SK-N-SH (cell line): ENCODE data around the gene NARS2.

Experiments used
- CHD2 ChIP-seq: fragments of 150-350 bp; IDR thresholded peaks from 2 replicates; pipeline ENCODE4 v1.6.1; 2018; ENCODE audit warnings: low read length; ENCODE audit not compliant: partially characterized antibody
- FOXJ3 ChIP-seq: sonication (generic); formaldehyde crosslinking; IDR thresholded peaks from 2 replicates; pipeline ENCODE4 v1.5.1; 2020; ENCODE audit warnings: mild to moderate bottlenecking, missing genetic modification reagents
- FOXM1 ChIP-seq: IDR thresholded peaks from 2 replicates; pipeline ENCODE4 v1.4.0; 2012; ENCODE audit warnings: low read depth, mild to moderate bottlenecking
- TAF1 ChIP-seq: IDR thresholded peaks from 2 replicates; pipeline ENCODE4 v1.6.1; 2012; ENCODE audit warnings: low read depth, mild to moderate bottlenecking, low read length, moderate library complexity, borderline replicate concordance
- TF ChIP-seq, protein P1 (sequence below): IDR thresholded peaks from 2 replicates; pipeline ENCODE4 v1.4.0; 2012; ENCODE audit warnings: low read depth, borderline replicate concordance
- TF ChIP-seq, protein P2 (sequence below): fragments of 200-600 bp; sonication (generic); IDR thresholded peaks from 2 replicates; pipeline ENCODE4 v1.6.1; 2017; ENCODE audit warnings: antibody characterized with exemption, mild to moderate bottlenecking, moderate library complexity

DNA sequence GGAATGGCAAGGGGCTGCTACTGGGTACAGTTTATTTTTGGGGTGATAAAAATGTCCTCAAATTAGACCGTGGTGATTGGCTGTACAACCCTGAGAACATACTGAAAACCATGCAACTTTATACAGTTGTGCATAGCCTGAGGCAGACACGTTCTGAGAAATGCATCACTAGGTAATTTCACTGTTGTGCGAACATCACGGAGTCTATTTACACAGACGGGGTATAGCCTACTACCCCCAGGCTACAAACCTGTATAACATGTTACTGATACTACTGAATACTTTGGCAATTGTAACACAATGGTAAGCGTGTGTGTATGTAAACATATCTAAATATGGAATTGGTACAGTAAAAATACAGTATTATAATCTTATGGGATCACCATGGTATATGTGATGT, 23.6 kb downstream of the NARS2 start:
- TF ChIP-seq, protein P1, sequence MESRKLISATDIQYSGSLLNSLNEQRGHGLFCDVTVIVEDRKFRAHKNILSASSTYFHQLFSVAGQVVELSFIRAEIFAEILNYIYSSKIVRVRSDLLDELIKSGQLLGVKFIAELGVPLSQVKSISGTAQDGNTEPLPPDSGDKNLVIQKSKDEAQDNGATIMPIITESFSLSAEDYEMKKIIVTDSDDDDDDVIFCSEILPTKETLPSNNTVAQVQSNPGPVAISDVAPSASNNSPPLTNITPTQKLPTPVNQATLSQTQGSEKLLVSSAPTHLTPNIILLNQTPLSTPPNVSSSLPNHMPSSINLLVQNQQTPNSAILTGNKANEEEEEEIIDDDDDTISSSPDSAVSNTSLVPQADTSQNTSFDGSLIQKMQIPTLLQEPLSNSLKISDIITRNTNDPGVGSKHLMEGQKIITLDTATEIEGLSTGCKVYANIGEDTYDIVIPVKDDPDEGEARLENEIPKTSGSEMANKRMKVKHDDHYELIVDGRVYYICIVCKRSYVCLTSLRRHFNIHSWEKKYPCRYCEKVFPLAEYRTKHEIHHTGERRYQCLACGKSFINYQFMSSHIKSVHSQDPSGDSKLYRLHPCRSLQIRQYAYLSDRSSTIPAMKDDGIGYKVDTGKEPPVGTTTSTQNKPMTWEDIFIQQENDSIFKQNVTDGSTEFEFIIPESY = no peak
- TF ChIP-seq FOXJ3 (CRISPR knock-in tag) = no peak
- TF ChIP-seq, protein P2, sequence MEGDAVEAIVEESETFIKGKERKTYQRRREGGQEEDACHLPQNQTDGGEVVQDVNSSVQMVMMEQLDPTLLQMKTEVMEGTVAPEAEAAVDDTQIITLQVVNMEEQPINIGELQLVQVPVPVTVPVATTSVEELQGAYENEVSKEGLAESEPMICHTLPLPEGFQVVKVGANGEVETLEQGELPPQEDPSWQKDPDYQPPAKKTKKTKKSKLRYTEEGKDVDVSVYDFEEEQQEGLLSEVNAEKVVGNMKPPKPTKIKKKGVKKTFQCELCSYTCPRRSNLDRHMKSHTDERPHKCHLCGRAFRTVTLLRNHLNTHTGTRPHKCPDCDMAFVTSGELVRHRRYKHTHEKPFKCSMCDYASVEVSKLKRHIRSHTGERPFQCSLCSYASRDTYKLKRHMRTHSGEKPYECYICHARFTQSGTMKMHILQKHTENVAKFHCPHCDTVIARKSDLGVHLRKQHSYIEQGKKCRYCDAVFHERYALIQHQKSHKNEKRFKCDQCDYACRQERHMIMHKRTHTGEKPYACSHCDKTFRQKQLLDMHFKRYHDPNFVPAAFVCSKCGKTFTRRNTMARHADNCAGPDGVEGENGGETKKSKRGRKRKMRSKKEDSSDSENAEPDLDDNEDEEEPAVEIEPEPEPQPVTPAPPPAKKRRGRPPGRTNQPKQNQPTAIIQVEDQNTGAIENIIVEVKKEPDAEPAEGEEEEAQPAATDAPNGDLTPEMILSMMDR = no peak
- no peak for TF ChIP-seq CHD2
- no peak for TF ChIP-seq TAF1
- no peak for TF ChIP-seq FOXM1
